Measurements from ENCODE around the gene TRPM8. TPM values are rescaled to one million over a fixed set of nuclear protein-coding genes. Genes with fewer than 3 reads are reported as not detected.

The TRPM8 gene
- total and polyA plus RNA-seq, 2 of the 13 experiments (the other 11 are each of a cell fraction or from before 2014, with no cell fraction given), result 0.12 TPM; not detected in 1

- no peak for TF ChIP-seq NR2C2 (CRISPR knock-in tag; IDR thresholded peaks at IDR 0.05; ENCODE audit: borderline replicate concordance)
- TF ChIP-seq ZNF704 (CRISPR knock-in tag; IDR thresholded peaks at IDR 0.05; ENCODE audit: borderline replicate concordance), result no peak
- no peak for TF ChIP-seq PLSCR1 (CRISPR knock-in tag; IDR thresholded peaks at IDR 0.05; ENCODE audit: borderline replicate concordance)
- TF ChIP-seq NFIB (CRISPR knock-in tag; IDR thresholded peaks at IDR 0.05; ENCODE audit: borderline replicate concordance), result no peak
- TF ChIP-seq, protein P1, sequence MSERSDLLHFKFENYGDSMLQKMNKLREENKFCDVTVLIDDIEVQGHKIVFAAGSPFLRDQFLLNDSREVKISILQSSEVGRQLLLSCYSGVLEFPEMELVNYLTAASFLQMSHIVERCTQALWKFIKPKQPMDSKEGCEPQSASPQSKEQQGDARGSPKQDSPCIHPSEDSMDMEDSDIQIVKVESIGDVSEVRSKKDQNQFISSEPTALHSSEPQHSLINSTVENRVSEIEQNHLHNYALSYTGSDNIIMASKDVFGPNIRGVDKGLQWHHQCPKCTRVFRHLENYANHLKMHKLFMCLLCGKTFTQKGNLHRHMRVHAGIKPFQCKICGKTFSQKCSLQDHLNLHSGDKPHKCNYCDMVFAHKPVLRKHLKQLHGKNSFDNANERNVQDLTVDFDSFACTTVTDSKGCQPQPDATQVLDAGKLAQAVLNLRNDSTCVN (CRISPR knock-in tag; IDR thresholded peaks at IDR 0.05; ENCODE audit: borderline replicate concordance), result peak; percentile 73; the same call in 1 of the 2 replicates
- TF ChIP-seq, protein P2, sequence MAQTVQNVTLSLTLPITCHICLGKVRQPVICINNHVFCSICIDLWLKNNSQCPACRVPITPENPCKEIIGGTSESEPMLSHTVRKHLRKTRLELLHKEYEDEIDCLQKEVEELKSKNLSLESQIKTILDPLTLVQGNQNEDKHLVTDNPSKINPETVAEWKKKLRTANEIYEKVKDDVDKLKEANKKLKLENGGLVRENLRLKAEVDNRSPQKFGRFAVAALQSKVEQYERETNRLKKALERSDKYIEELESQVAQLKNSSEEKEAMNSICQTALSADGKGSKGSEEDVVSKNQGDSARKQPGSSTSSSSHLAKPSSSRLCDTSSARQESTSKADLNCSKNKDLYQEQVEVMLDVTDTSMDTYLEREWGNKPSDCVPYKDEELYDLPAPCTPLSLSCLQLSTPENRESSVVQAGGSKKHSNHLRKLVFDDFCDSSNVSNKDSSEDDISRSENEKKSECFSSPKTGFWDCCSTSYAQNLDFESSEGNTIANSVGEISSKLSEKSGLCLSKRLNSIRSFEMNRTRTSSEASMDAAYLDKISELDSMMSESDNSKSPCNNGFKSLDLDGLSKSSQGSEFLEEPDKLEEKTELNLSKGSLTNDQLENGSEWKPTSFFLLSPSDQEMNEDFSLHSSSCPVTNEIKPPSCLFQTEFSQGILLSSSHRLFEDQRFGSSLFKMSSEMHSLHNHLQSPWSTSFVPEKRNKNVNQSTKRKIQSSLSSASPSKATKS (CRISPR knock-in tag; IDR thresholded peaks at IDR 0.05), result no peak
- TF ChIP-seq REPIN1 (CRISPR knock-in tag; IDR thresholded peaks at IDR 0.05; ENCODE audit: borderline replicate concordance, low read depth), result 0 out of 2 replicates have a peak, but pooled peaks have one; percentile 19
- TF ChIP-seq ZMYM2 (CRISPR knock-in tag; IDR thresholded peaks at IDR 0.05), result no peak
- TF ChIP-seq RARG (CRISPR knock-in tag; IDR thresholded peaks at IDR 0.05; ENCODE audit: low read depth), result no peak
- TF ChIP-seq ZNF101 (CRISPR knock-in tag; IDR thresholded peaks at IDR 0.05; ENCODE audit: borderline replicate concordance, low read depth), result no peak
- no peak for TF ChIP-seq DNMT3B (CRISPR knock-in tag; conservative IDR thresholded peaks at IDR 0.05)
- no peak for TF ChIP-seq ZNF550 (CRISPR knock-in tag; IDR thresholded peaks at IDR 0.05; ENCODE audit: borderline replicate concordance)
- TF ChIP-seq ONECUT2 (CRISPR knock-in tag; IDR thresholded peaks at IDR 0.05), result no peak
- no peak for TF ChIP-seq PHB2 (IDR thresholded peaks at IDR 0.05; ENCODE audit: partially characterized antibody)
- no peak for TF ChIP-seq SKI (IDR thresholded peaks at IDR 0.05; ENCODE audit: partially characterized antibody)
- TF ChIP-seq BCL6 (CRISPR knock-in tag; IDR thresholded peaks at IDR 0.05), result no peak
- TF ChIP-seq ZNF460 (CRISPR knock-in tag; IDR thresholded peaks at IDR 0.05; ENCODE audit: borderline replicate concordance), result no peak
- no peak for TF ChIP-seq ZNF24 (IDR thresholded peaks at IDR 0.05)
- peak; percentile 41 for TF ChIP-seq ETV5 (CRISPR knock-in tag; IDR thresholded peaks at IDR 0.05; ENCODE audit: borderline replicate concordance)
- no peak for TF ChIP-seq ZNF382 (CRISPR knock-in tag; IDR thresholded peaks at IDR 0.05; ENCODE audit: borderline replicate concordance)
- TF ChIP-seq ZNF234 (CRISPR knock-in tag; conservative IDR thresholded peaks at IDR 0.05), result no peak
- TF ChIP-seq, protein P3, sequence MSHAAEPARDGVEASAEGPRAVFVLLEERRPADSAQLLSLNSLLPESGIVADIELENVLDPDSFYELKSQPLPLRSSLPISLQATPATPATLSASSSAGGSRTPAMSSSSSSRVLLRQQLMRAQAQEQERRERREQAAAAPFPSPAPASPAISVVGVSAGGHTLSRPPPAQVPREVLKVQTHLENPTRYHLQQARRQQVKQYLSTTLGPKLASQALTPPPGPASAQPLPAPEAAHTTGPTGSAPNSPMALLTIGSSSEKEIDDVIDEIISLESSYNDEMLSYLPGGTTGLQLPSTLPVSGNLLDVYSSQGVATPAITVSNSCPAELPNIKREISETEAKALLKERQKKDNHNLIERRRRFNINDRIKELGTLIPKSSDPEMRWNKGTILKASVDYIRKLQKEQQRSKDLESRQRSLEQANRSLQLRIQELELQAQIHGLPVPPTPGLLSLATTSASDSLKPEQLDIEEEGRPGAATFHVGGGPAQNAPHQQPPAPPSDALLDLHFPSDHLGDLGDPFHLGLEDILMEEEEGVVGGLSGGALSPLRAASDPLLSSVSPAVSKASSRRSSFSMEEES (CRISPR knock-in tag; IDR thresholded peaks at IDR 0.05), result peak; percentile 53; the same call in 1 of the 2 replicates
- TF ChIP-seq BHLHE40 (IDR thresholded peaks at IDR 0.05; ENCODE audit: low read length), result no peak
Measured at GRCh38 chr2:233912691-233913423, 4.3 kb upstream of the TRPM8 start (continued).
